Sigmoid colon (tissue), 3 donors: ENCODE data around the gene DDX6.
"Not testable (repeated sequence)": the region's sequence is repeated elsewhere in the genome, so short reads cannot be mapped to it uniquely, and the experiment has no call there.

ENCODE experiments used
- CTCF ChIP-seq, 4 experiments: fragments of 450-650 bp in 3 of 4; fragments of 200-600 bp in 1 of 4; IDR thresholded peaks; one replicate each; pipeline ENCODE4 v1.5.1; 2016 to 2019; ENCODE audit warnings: antibody characterized with exemption in 4 of 4, mild to moderate bottlenecking in 3 of 4, moderate library complexity in 2 of 4
- POLR2A ChIP-seq, 2 donors: fragments of 450-650 bp; IDR thresholded peaks; one replicate each; pipeline ENCODE4 v1.6.1; 2016; ENCODE audit warnings: antibody characterized with exemption in 2 of 2, mild to moderate bottlenecking in 2 of 2, moderate library complexity in 2 of 2

- TF ChIP-seq CTCF, POLR2A (IDR thresholded peaks at IDR 0.05): not testable (repeated sequence)
Observed at GRCh38 chr11:118765095-118765691, 25.8 kb downstream of the DDX6 start.
